SIG-M5 (cell line): ENCODE data around the gene CATSPER1.

Experiments
- DNase-seq: peaks from one replicate; lab custom pipeline; 2025; lab: John Stamatoyannopoulos, UW

Gene CATSPER1

GRCh38 chr11:65968600-65969482, 57.4 kb downstream of the CATSPER1 start:
- DNase-seq: no peak

GRCh38 chr11:65967329-65967934, 58.8 kb downstream of the CATSPER1 start:
- no peak for DNase-seq
